ENCODE measurements around the gene OR56B1.
"Not testable (repeated sequence)": the region's sequence is repeated elsewhere in the genome, so short reads cannot be mapped to it uniquely, and the experiment has no call there.

Gene OR56B1, protein sequence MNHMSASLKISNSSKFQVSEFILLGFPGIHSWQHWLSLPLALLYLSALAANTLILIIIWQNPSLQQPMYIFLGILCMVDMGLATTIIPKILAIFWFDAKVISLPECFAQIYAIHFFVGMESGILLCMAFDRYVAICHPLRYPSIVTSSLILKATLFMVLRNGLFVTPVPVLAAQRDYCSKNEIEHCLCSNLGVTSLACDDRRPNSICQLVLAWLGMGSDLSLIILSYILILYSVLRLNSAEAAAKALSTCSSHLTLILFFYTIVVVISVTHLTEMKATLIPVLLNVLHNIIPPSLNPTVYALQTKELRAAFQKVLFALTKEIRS

GRCh38 chr11:5736396-5736795 is at the start of gene OR56B1:
TSS of gene OR56B1 (plus strand) at chr11:5736448. CDS start at chr11:5736517, 69 bp downstream.
- DNase-seq (ENCODE audit: low read depth in 2 of 2, low spot score in 1 of 2), result no peak

GRCh38 chr11:5688482-5688881 is 47.8 kb upstream of the OR56B1 start:
- DNase-seq (ENCODE audit: low read depth in 2 of 2, low spot score in 1 of 2), result no peak

DNA sequence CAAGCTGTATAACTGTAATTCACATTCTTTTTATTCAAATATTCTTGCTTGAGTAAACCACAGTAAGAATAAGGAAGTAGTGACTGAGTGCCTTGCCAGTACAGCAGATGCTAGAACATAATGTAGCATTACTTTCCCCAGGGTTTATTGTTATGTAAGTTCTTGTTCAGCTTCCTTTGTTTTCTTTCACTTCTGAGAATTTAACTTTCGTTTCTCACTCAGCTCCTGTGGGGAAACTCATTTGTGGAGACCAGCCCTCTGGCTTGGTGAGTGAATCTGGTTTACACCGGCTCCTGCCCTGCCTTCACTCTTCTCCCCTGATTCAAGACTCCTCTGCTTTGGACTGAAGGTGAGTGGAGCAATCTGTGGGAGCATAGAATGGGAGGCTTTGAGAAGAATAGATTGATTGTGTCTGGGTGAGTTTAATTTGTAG is 46.7 kb upstream of the OR56B1 start, which contains the start of gene TRIM22:
Gene TRIM22 (plus strand): TSS at position 240 of the 433 bp plus-strand sequence. CDS start 6,443 bp downstream, outside the sequence.
- no peak for DNase-seq (ENCODE audit: low read depth in 2 of 2, low spot score in 1 of 2)

DNA sequence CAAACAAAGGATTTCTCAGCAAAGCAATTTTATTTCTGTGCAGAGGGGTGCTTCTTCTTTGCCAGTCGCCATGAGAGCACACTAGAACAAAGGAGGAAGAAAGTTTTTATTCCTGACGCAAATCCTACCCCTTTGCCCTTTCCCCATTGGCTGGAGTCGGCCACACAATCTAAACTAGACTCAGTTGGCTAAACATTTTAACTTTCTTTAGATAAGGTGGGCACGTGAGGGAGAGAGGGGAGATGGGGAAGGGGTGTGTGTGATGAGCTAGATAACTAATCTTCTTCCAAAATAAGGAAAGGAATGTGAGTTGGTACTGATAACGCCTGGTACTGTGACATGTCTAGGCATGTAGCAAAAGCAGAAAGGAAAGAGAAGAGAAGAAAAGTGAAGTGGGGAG is 46.0 kb upstream of the OR56B1 start:
- no peak for DNase-seq (ENCODE audit: low read depth in 2 of 2, low spot score in 1 of 2)

- no peak for DNase-seq (ENCODE audit: low read depth in 2 of 2, low spot score in 1 of 2)
Observed at GRCh38 chr11:5690736-5691135, 45.5 kb upstream of the OR56B1 start.

- DNase-seq (ENCODE audit: low read depth in 2 of 2, low spot score in 1 of 2), result not testable (repeated sequence)
Observed at GRCh38 chr11:5691238-5691963, 44.8 kb upstream of the OR56B1 start.

- no peak for DNase-seq (ENCODE audit: low read depth in 2 of 2, low spot score in 1 of 2)
Observed at GRCh38 chr11:5691964-5692361, 44.3 kb upstream of the OR56B1 start.

DNA sequence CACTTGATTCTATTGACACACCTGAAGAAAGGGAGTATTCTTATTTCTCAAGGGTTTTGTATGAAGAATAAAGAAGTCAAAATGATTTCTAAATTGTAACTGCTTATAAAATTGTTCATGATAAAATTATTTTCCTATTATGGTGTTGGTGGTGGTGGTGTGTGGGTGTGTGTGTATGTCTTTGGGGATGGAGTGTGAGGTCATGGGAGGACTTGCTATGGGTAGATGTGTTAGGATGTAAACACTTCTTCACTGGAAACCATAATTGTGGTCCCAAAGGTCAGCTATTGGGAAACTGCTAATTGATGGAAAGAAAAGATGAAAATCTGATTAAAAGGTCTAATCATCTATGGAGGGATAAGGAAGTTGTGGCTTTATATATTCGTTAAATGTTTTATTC is 41.6 kb upstream of the OR56B1 start:
- DNase-seq (ENCODE audit: low read depth in 2 of 2, low spot score in 1 of 2), result no peak

- no peak for DNase-seq (ENCODE audit: low read depth in 2 of 2, low spot score in 1 of 2)
Observed at GRCh38 chr11:5695580-5695979, 40.7 kb upstream of the OR56B1 start.

- DNase-seq (ENCODE audit: low read depth in 2 of 2, low spot score in 1 of 2), result no peak
Observed at GRCh38 chr11:5696210-5696609, 40.0 kb upstream of the OR56B1 start.

- DNase-seq (ENCODE audit: low read depth in 2 of 2, low spot score in 1 of 2), result no peak
Observed at GRCh38 chr11:5698281-5698680, 38.0 kb upstream of the OR56B1 start.

GRCh38 chr11:5700421-5701054 is 35.7 kb upstream of the OR56B1 start:
- DNase-seq (ENCODE audit: low read depth in 2 of 2, low spot score in 1 of 2), result no peak

DNA sequence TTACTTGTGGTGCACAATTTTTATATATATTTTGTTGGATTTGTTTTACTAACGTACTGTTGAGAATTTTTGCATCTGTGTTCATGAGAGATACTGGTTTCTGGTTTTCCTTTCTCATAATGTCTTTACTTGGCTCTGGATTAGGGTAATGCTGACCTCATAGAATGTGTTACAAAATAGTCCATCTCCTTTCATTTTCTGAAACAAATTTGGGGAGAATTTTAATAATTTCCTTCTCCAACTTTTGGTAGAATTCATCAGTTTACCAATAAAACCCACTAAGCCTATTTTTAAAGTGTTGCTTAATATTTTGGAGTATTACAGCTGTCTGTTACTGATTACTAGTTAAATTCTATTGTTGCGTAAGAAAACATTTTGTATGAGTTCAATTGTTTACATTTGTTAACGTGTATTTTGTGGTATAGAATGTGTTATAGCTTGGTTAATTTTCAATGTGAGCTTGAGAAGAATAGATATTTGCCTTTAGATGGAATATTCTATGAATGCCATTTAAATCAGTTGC is 35.1 kb upstream of the OR56B1 start:
- no peak for DNase-seq (ENCODE audit: low read depth in 2 of 2, low spot score in 1 of 2)

GRCh38 chr11:5703741-5704536 is 32.3 kb upstream of the OR56B1 start:
- no peak for DNase-seq (ENCODE audit: low read depth in 2 of 2, low spot score in 1 of 2)

DNA sequence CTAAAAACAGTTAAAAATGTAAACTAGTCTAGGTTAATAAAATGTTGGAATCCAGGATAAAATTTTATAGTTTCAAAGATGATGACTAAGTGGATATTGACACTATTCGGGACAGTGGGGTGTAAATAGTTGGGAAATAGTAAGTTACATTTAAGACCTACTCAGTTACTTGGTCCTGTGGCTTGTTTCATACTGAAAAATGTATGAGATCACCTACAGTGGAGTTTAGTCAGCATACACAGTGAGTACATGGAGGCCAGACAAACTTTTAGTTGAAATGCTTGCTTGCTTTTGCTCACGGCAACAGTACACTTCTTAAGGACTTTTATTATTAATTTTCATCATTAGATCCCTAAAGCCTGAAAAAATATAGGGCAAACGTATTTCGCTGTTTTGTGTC is 30.6 kb upstream of the OR56B1 start:
- no peak for DNase-seq (ENCODE audit: low read depth in 2 of 2, low spot score in 1 of 2)

GRCh38 chr11:5712507-5712906 is 23.7 kb upstream of the OR56B1 start:
- no peak for DNase-seq (ENCODE audit: low read depth in 2 of 2, low spot score in 1 of 2)

DNA sequence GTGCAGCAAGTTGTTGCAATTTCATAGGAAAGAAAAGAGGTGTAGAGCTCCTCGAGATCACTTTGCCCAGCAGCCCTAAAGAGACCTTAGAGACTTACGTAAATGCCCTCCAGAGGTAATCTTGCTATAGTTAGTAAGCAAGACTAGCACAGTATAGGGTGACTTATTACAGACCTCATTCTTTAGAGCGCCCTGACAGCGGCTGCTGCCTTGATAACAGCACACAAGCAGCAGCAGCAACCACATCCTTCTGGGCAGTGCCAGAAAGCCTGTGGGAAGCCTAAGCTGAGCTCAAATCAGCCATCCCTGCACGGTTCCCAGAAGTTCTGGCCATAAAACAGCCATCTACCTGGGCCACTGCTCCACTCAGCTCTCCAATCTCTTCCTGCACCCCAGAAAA is 22.6 kb upstream of the OR56B1 start:
- no peak for DNase-seq (ENCODE audit: low read depth in 2 of 2, low spot score in 1 of 2)

- DNase-seq (ENCODE audit: low read depth in 2 of 2, low spot score in 1 of 2), result not testable (repeated sequence)
Observed at GRCh38 chr11:5716518-5716917, 19.7 kb upstream of the OR56B1 start.

GRCh38 chr11:5719703-5720495 is 16.3 kb upstream of the OR56B1 start:
- no peak for DNase-seq (ENCODE audit: low read depth in 2 of 2, low spot score in 1 of 2)

DNA sequence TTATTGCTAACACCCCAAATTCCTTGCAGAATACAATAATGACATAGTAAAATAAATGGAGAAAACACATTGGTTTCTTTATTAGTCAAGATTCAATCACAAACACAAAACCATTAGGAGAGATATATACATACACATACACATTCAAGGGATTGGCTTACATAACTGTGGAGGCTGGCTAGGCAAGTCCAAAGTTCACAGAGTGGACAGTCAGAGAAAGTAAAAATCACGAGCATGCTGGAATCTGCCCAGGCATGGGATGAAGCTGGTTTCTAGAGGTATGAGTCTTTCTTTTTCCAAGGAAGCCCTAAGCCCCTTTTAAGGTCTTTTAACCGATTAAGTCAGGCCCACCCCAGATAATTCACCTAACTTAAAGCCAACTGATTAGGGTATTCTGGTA is 13.6 kb upstream of the OR56B1 start:
- no peak for DNase-seq (ENCODE audit: low read depth in 2 of 2, low spot score in 1 of 2)
